Breast epithelium (tissue), 3 donors: ENCODE data around the gene FRMD4A.

Source experiments
- CTCF ChIP-seq, 3 donors: fragments of 450-650 bp; IDR thresholded peaks; one replicate each; pipeline ENCODE4 v1.5.1; 2016 to 2017; ENCODE audit warnings: antibody characterized with exemption in 3 of 3, mild to moderate bottlenecking in 3 of 3, moderate library complexity in 3 of 3
- POLR2A ChIP-seq: fragments of 450-650 bp; IDR thresholded peaks from one replicate; pipeline ENCODE4 v1.6.1; 2016; ENCODE audit warnings: antibody characterized with exemption, mild to moderate bottlenecking, moderate library complexity

DNA sequence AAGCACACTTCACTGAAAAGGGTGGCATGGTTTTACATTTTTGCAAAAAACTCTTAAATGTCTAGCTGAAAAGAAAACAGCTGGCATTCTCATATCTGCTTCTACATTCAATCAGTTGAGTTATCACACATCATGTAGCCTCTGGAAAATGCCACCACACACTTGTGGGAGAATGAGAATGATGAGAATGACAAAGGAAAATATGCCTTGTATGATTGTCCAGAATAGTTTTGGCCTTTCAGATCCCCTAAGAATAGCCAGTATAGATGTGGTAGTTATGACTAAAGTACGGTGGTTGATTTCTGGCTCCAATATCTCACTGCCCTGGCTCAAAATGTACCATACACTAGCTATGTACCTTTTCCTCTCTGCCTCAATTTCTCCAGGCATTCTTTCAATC, 30.2 kb upstream of the FRMD4A start:
- no peak for TF ChIP-seq CTCF (IDR thresholded peaks at IDR 0.05)
- no peak for TF ChIP-seq POLR2A
